Muscle of back (tissue), 11 donors: ENCODE data around the gene SLC1A1. TPM values are rescaled to one million over a fixed set of nuclear protein-coding genes. Genes with fewer than 3 reads are reported as not detected.
"Not testable (repeated sequence)": the region's sequence is repeated elsewhere in the genome, so short reads cannot be mapped to it uniquely, and the experiment has no call there.

Experiments used
- DNase-seq, 3 donors: peaks; one replicate each; pipeline versions ENCODE4 v3.0.0 to v3.0.0-alpha.2; 2013
- polyA plus RNA-seq, 10 donors: library from polyadenylated mRNA; unstranded; fragments of 120-200 nt; gene quantifications; one replicate each; pipeline ENCODE4 v1.2.1, GENCODE V29; 2013; ENCODE audit not compliant: insufficient read length in 10 of 10

Gene SLC1A1
- polyA plus RNA-seq, 10 donors: 0.29 to 1.1 (median 0.78) TPM

- DNase-seq: no peak
These were observed 86.2 kb downstream of the SLC1A1 start for GRCh38 chr9:4576448-4576847.

- DNase-seq: no peak
These were observed 88.7 kb downstream of the SLC1A1 start for GRCh38 chr9:4579001-4579400.

GRCh38 chr9:4581035-4581760 lies 90.9 kb downstream of the SLC1A1 start:
- DNase-seq: no peak

DNA sequence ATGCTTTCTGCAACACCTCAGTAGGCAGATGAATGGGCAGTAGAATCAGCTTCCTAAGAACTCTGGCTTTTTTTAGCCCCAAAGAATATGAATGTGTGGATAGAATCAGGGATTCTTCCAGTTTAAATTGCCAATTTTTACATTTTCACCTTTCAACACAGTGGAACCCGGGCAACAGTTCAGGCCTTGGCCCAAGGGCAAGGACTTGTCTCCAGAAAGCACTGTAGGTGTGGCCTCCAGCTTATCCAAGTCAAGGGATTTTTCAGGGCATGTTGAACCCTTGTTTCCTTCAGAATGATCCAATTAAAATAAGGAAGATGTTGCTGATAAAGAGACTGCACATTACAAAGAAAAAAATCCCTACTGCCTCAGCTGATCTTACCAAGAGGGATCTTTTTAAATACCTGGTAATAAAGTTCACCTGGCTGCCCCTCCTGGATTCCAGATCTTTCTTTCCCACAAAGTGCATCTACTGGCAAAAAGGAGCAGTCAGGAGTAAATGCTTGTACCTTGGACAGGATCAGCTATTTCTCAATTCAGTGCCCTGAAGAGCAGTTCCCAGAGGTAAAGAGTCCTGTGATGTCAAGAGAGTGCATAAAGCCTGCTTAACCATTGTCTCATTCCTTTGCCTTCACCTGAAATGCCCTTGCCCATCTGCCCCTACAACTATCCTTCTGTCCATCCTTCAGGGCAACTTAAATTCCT lies 91.7 kb downstream of the SLC1A1 start:
- DNase-seq: no peak

GRCh38 chr9:4583001-4583400 lies 92.7 kb downstream of the SLC1A1 start:
- DNase-seq: no peak

DNA sequence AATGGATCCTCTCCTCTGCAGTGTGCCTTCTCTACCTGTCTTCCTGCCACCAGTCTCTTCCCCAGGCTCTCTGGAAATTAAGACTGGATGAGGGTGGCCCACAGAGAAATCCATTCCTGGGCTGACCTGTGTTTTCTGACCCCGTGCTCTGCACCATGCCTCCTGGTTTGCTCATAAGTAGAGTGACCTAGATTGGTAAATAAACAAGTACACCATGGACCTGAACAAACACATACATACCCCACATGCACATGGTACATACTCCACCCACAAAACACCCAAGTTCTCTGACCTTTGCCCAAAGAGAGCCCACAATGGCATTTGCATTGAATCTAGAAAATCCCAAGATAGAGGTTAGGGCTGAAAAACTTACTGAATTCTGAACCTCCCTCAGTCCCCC lies 94.4 kb downstream of the SLC1A1 start:
- no peak for DNase-seq

- DNase-seq: no peak
These were observed 94.9 kb downstream of the SLC1A1 start for GRCh38 chr9:4585135-4585534.

GRCh38 chr9:4588721-4589120 lies 98.5 kb downstream of the SLC1A1 start:
- peak in 1 of 3 donors; percentile 22 for DNase-seq

DNA sequence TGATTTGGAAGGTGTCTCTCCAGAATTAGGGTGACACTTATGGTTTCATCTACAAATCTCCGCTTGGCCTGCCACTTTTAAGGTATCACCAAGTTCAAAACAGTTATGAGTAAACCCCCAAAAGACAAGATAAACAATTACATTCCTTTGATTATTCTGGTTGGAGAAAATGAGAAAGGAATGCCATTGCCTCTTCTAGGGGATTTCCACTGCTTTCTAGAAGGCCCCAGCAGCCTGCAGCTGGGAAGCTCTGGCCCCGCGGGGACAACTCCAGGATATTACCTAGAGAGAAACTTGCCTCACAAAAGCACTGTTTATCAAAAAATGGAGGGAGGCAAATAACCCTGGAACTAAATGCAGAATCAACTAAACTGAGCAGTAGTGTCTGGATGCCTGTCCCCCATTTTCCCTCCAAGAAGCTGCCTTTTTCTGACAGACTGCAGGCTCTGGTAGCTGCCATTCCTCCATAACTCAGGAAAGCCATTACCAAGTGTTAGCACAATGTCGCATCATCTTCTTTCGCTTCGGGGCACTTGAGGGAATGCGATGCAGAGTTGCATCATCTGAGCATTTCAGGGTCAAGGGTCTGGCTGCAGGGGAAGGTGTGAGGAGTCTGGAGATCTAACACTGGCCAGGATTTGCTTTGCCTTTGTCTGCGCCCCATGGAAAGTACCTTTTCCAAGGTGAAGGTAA lies 100.3 kb downstream of the SLC1A1 start:
- DNase-seq: no peak

GRCh38 chr9:4591123-4591500 lies 100.8 kb downstream of the SLC1A1 start:
- DNase-seq: no peak

DNA sequence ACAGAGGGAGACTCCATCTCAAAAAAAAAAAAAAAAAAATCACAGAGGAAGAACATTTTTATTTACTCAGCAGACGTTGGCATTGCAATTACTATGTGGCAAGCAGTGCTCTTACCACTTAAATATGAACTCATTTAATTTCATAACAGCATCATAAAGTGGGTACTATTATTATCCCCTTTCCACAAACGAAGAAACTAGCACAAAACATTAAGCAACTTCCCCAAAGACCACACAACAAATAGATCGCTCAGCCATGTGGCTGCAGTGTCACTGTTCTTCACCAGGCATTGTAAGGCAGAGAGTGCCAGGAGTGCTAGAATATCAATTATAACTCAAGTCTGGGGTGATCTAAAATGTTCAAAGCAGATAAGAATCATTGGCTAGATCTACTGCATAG lies 102.0 kb downstream of the SLC1A1 start:
- DNase-seq: no peak

DNA sequence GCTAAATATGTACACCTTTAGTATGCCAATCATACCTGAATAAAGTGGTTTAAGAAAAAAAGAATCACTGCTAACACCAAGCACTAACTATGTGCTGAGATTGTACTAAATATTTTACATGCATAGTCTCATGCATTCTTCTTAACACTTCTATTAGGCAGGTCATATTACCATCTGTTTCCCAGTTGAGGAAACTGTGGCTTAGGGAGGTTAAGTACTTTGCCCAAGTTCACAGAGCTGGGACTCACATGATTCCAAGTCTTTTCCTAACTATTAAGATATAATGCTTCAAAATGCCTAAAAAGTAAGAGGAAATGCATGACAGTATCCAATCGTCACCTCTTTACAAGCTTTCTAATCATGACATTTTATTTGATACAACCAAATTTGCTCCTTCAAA lies 102.6 kb downstream of the SLC1A1 start:
- DNase-seq: no peak

DNA sequence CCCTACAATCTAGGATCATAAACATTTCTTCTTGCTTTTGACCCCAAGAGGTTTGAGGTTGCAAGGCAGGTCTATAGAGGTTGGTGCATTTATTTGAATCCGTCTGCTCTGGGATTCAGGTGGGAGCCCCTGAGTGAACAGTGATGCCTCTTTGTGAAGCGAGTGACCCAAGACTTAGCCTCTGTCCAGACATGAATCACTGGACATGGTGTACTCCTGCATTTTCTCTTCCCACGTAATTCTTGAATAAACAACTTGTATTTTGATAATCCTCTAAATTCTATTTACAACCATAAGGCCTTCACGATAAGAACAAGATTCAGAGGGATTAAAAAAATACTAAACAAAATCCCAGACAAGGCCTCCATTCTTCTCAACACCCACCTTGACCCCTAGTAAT lies 104.3 kb downstream of the SLC1A1 start:
- DNase-seq: no peak

- DNase-seq: no peak
These were observed 104.7 kb downstream of the SLC1A1 start for GRCh38 chr9:4594994-4595393.

GRCh38 chr9:4596165-4596922 lies 106.1 kb downstream of the SLC1A1 start:
- DNase-seq: no peak

DNA sequence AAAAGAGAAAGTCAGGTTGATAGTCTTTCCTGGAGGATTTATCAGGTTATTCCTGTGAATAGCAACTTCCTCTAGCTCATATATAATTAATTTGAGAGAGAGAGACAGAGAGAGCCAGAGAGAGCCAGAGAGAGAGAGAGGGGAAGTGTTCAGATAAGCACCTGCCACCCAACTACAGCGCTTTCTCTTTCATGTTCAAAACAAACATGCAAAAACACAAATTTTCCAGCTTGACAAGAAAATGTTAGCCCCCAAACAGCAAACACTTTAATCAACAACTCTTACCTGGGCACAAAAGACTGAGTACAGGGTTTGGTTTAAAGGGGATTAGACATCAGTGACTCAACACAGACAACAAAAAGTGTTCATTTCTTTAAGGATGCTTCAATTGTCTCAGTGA lies 110.1 kb downstream of the SLC1A1 start:
- DNase-seq: no peak

- DNase-seq: no peak
These were observed 113.6 kb downstream of the SLC1A1 start for GRCh38 chr9:4603830-4604229.

- DNase-seq: peak; percentile 58 to 69 (median 66)
These were observed 114.4 kb downstream of the SLC1A1 start for GRCh38 chr9:4604678-4605095.

GRCh38 chr9:4606033-4606432 lies 115.8 kb downstream of the SLC1A1 start:
- DNase-seq: not testable (repeated sequence)

DNA sequence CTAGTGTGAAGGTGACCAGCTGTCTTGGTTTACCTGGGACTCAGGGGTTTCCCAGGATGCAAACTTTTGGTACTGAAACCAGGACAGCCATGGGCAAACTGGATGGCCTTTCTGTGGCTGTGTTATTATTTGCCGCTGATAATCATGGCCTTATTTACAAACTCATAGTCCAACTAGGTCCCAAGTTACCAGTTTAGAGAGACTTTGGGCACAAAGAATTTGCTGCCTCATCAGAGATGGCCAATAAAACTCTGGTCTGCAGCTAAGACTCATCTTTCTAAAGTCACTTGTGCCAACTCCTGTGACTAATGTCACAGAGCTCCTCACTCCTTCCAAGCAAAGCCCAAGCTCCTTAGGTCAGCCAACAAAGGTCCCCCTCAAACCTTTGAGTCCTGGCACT lies 124.4 kb downstream of the SLC1A1 start:
- DNase-seq: no peak

- peak; percentile 7 to 37 (median 23) for DNase-seq
These were observed 125.0 kb downstream of the SLC1A1 start for GRCh38 chr9:4615251-4615650.

DNA sequence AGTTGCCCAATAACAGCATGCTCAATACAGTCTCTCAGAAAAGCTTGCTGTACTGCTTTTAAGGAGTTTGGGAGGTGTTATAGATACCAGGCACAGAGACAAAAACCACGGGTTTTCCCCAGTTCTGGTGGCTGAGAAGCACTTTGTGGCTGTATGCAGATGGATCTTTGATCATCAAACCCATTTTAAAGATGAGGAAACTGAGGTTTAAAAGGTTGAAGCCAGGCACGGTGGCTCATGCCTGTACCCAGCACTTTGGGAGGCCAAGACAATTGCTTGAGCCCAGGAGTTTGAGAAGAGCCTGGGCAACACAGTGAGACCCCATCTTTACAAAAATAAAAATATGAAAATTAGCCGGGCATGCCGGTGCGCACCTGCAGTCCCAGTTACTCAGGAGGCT lies 125.5 kb downstream of the SLC1A1 start:
- no peak for DNase-seq
